HepG2 (cell line): ENCODE data around the gene KCNK17. TPM values are rescaled to one million over a fixed set of nuclear protein-coding genes. Genes with fewer than 3 reads are reported as not detected.
A peak's percentile ranks its signal among the peaks of the same experiment; 100 is the strongest.

Experiments used
- ATAC-seq: fragments of 200-7000 bp; cut with Tn5 transposase; 3 replicates; pipeline ENCODE4 v1.9.1; 2020; ENCODE audit warnings: mild to moderate bottlenecking, moderate library complexity
- BruUV-seq: library from RNA; stranded (reverse); fragments of 400-500 nt; replicated peaks from 2 replicates; lab custom pipeline; 2021; lab: Mats Ljungman, UMichigan
- CTCF ChIA-PET: fragments of 300-600 bp; formaldehyde crosslinking; extraction: SDS; loops from one replicate; lab custom pipeline; 2021; ENCODE audit warnings: low total read pairs, inconsistent platforms, low intra/inter-chr PET ratio; lab: Yijun Ruan, JAX
- POLR2A ChIA-PET: fragments of 350-600 bp; sonication (Branson Sonifier 250); formaldehyde crosslinking; loops from one replicate; lab custom pipeline; 2020; ENCODE audit warnings: antibody characterized with exemption, inconsistent platforms; lab: Yijun Ruan, JAX
- DNase-seq: peaks from one replicate; pipeline ENCODE4 v3.0.0-alpha.2; 2015; ENCODE audit warnings: low spot score
- FAIRE-seq: peaks from 3 replicates; lab custom pipeline; 2011; peaks lifted over from hg19 to GRCh38; lab: Jason Lieb, UNC
- H2AFZ ChIP-seq: one replicate; pipeline ENCODE4 v1.6.1; 2011; ENCODE audit warnings: low read length, inconsistent platforms
- H3K27ac ChIP-seq: fragments of 300-600 bp; 3 replicates; pipeline ENCODE4 v1.8.0; 2011; ENCODE audit warnings: mixed run types, mild to moderate bottlenecking, mixed read lengths, low read length, inconsistent platforms; ENCODE audit not compliant: insufficient read depth; ENCODE audit errors: extremely low read length
- H3K27me3 ChIP-seq, 2 experiments: fragments of 200-600 bp in 1 of 2; 2 replicates in 1 of 2; 3 replicates in 1 of 2; pipeline versions ENCODE4 v1.6.0 to v1.8.0; 2011; ENCODE audit warnings: low read length in 2 of 2, mild to moderate bottlenecking in 2 of 2, moderate library complexity in 2 of 2, inconsistent platforms in 1 of 2; ENCODE audit not compliant: insufficient read depth in 2 of 2, control insufficient read depth in 1 of 2
- H3K36me3 ChIP-seq, 2 experiments: fragments of 200-600 bp in 1 of 2; replicated peaks in 1 of 2; 2 replicates in 1 of 2; 3 replicates in 1 of 2; pipeline versions ENCODE4 v1.5.1 to v1.8.0; 2011; ENCODE audit warnings: low read length in 2 of 2, inconsistent platforms in 1 of 2; ENCODE audit not compliant: insufficient read depth in 2 of 2, control insufficient read depth in 1 of 2
- H3K4me1 ChIP-seq: 2 replicates; pipeline ENCODE4 v1.5.1; 2012; ENCODE audit warnings: low read length, inconsistent platforms; ENCODE audit not compliant: insufficient read depth
- H3K4me2 ChIP-seq: 2 replicates; pipeline ENCODE4 v1.6.0; 2011; ENCODE audit warnings: low read depth, low read length, inconsistent platforms
- H3K4me3 ChIP-seq, 3 experiments: fragments of 200-600 bp in 1 of 3; sonication (generic), shearing (Covaris generic) in 1 of 3; replicated peaks in 1 of 3; 2 replicates each; pipeline ENCODE4 v1.5.1; 2011 to 2016; ENCODE audit warnings: low read length in 3 of 3, inconsistent platforms in 2 of 3, low read depth in 2 of 3, mild to moderate bottlenecking in 2 of 3, control low read depth in 1 of 3, mixed read lengths in 1 of 3; ENCODE audit not compliant: insufficient read depth in 1 of 3
- H3K79me2 ChIP-seq: one replicate; pipeline ENCODE4 v1.6.1; 2011; ENCODE audit warnings: low read length, inconsistent platforms; ENCODE audit not compliant: insufficient read depth
- H3K9ac ChIP-seq: 2 replicates; pipeline ENCODE4 v1.6.0; 2011; ENCODE audit warnings: mild to moderate bottlenecking, low read depth, low read length, inconsistent platforms; ENCODE audit not compliant: insufficient read depth
- H3K9me3 ChIP-seq: 2 replicates; pipeline ENCODE4 v1.5.1; 2012; ENCODE audit warnings: mild to moderate bottlenecking, low read length
- H4K20me1 ChIP-seq: 2 replicates; pipeline ENCODE4 v1.6.0; 2011; ENCODE audit warnings: inconsistent platforms, mild to moderate bottlenecking, low read length, moderate library complexity; ENCODE audit not compliant: insufficient read depth
- BHLHE40 ChIP-seq: IDR thresholded peaks from 2 replicates; pipeline ENCODE4 v1.6.1; 2011; ENCODE audit warnings: low read length, improper control_type of control experiment
- ELF4 ChIP-seq: sonication (generic); formaldehyde crosslinking; IDR thresholded peaks from 2 replicates; pipeline ENCODE4 v1.5.0; 2020; ENCODE audit warnings: missing genetic modification reagents, mild to moderate bottlenecking, moderate library complexity, borderline replicate concordance
- EZH2 ChIP-seq: conservative IDR thresholded peaks from 2 replicates; pipeline ENCODE4 v1.6.1; 2012; ENCODE audit warnings: mild to moderate bottlenecking, low read depth, low read length, moderate library complexity
- KLF11 ChIP-seq: IDR thresholded peaks from 2 replicates; pipeline ENCODE4 v1.6.1; 2016; ENCODE audit warnings: missing compliant biosample characterization
- ONECUT2 ChIP-seq: sonication (generic); formaldehyde crosslinking; IDR thresholded peaks from 2 replicates; pipeline ENCODE4 v1.4.0; 2020; ENCODE audit warnings: missing genetic modification reagents
- RARA ChIP-seq: IDR thresholded peaks from 2 replicates; pipeline ENCODE4 v1.6.1; 2016; ENCODE audit warnings: missing genetic modification reagents, missing compliant biosample characterization
- SALL2 ChIP-seq: sonication (generic); formaldehyde crosslinking; IDR thresholded peaks from 2 replicates; pipeline ENCODE4 v1.8.1; 2023; ENCODE audit warnings: mild to moderate bottlenecking, missing genetic modification reagents, inconsistent platforms
- SKI ChIP-seq: fragments of 450-650 bp; IDR thresholded peaks from one replicate; pipeline ENCODE4 v1.6.1; 2018; ENCODE audit warnings: mild to moderate bottlenecking; ENCODE audit not compliant: partially characterized antibody
- TFDP2 ChIP-seq: sonication (generic); formaldehyde crosslinking; IDR thresholded peaks from 2 replicates; pipeline ENCODE4 v1.4.0; 2020; ENCODE audit warnings: missing genetic modification reagents
- ZFY ChIP-seq: sonication (generic); formaldehyde crosslinking; IDR thresholded peaks from 2 replicates; pipeline ENCODE4 v1.4.0; 2020; ENCODE audit warnings: missing genetic modification reagents
- ZKSCAN1 ChIP-seq: fragments of 150-350 bp; IDR thresholded peaks from 2 replicates; pipeline ENCODE4 v1.6.1; 2014; ENCODE audit warnings: low read length
- ZNF263 ChIP-seq: sonication (generic); formaldehyde crosslinking; IDR thresholded peaks from 2 replicates; pipeline ENCODE4 v1.4.0; 2020; ENCODE audit warnings: missing genetic modification reagents
- ZNF281 ChIP-seq: sonication (generic); formaldehyde crosslinking; IDR thresholded peaks from 2 replicates; pipeline ENCODE4 v1.4.0; 2020; ENCODE audit warnings: missing genetic modification reagents, borderline replicate concordance
- ZNF574 ChIP-seq: sonication (generic); formaldehyde crosslinking; IDR thresholded peaks from 2 replicates; pipeline ENCODE4 v1.4.0; 2020; ENCODE audit warnings: missing genetic modification reagents
- ZNF891 ChIP-seq: sonication (generic); formaldehyde crosslinking; IDR thresholded peaks from 2 replicates; pipeline ENCODE4 v1.5.0; 2020; ENCODE audit warnings: mild to moderate bottlenecking, missing genetic modification reagents
- WGBS: methylation state at CpG from one replicate; pipeline ENCODE4 v1.1.6; 2017; ENCODE audit warnings: low lambda C conversion rate; 5-methylcytosine and 5-hydroxymethylcytosine counted together
- in situ Hi-C: cut with HindIII; loops from 2 replicates; pipeline ENCODE4 v1.10.0; 2017; ENCODE audit warnings: low pct_unique_long_range_greater_than_20kb; ENCODE audit not compliant: extremely low pct_ligation_motif_present
- intact Hi-C: fragments of 100-400 bp; cut with micrococcal nuclease; formaldehyde crosslinking; loops from one replicate; pipeline ENCODE4 v1.10.0; 2022; ENCODE audit not compliant: unreplicated experiment
- polyA plus RNA-seq, 8 experiments: library from polyadenylated mRNA; depleted of rRNA in 3 of 8; stranded (reverse) in 7 of 8; unstranded in 1 of 8; fragments of >200 nt; fragmentation: Illumina TruSeq in 4 of 8; extraction: Trizol in 4 of 8; gene quantifications; 2 replicates each; pipeline versions ENCODE4 v1.2.1 to v1.2.3, GENCODE V29; 2011 to 2016; ENCODE audit warnings: low read depth in 4 of 8, missing spikeins in 1 of 8, mixed read lengths in 1 of 8; ENCODE audit not compliant: insufficient read depth in 1 of 8
- total RNA-seq, 5 experiments: library from RNA; depleted of rRNA; stranded (reverse); fragments of >200 nt; fragmentation: Illumina TruSeq; extraction: Trizol; gene quantifications; 2 replicates each; pipeline ENCODE4 v1.2.3, GENCODE V29; 2016; ENCODE audit warnings: low read depth in 1 of 5
- TF ChIP-seq, protein P1 (sequence below): sonication (generic); formaldehyde crosslinking; IDR thresholded peaks from 2 replicates; pipeline ENCODE4 v1.8.0; 2022; ENCODE audit warnings: mild to moderate bottlenecking, missing genetic modification reagents

The KCNK17 gene
- total and polyA plus RNA-seq, 2 of the 13 experiments (the other 11 are each of a cell fraction or from before 2014, with no cell fraction given): not detected

- no TSS peak for BruUV-seq
- Histone ChIP-seq H3K79me2 (no peaks in the 10 kb centered on the region), H3K9me3 (no peaks in the 10 kb centered on the region), H3K4me3 (no peak overlapping the region), H3K4me2 (0 out of 2 replicates have a peak overlapping the region, but pooled peaks have one; percentile 28), H3K27me3 (no peaks in the 10 kb centered on the region), H3K9ac (no peak overlapping the region), H3K27ac (no peak overlapping the region), H2AFZ (peak overlapping the region; percentile 42), H3K4me1 (no peaks in the 10 kb centered on the region), H3K36me3 (no peaks in the 10 kb centered on the region), H4K20me1 (no peaks in the 10 kb centered on the region; the same call in 1 of the 2 replicates)
- WGBS: 43% methylated on average over 13 of the region's 21 CpGs
- DNase-seq (peak; percentile 45), FAIRE-seq (peak; percentile 95), ATAC-seq (peak; percentile 95)
- POLR2A ChIA-PET: no interaction called here
- intact Hi-C loops (loop anchor here (1.0 kb wide), 1 partner anchor 530 kb away; no protein-coding TSS in a partner anchor), in situ Hi-C loops (no loop called here)
- CTCF ChIA-PET: interaction anchor here (2.6 kb wide), 1 partner anchor 531 kb away, joined by 23 read pairs; no protein-coding TSS in a partner anchor
- 0 out of 2 replicates have a peak, but pooled peaks have one; percentile 57 for TF ChIP-seq ZNF891 (CRISPR knock-in tag)
- TF ChIP-seq TFDP2 (CRISPR knock-in tag): no peak
- TF ChIP-seq, protein P1, sequence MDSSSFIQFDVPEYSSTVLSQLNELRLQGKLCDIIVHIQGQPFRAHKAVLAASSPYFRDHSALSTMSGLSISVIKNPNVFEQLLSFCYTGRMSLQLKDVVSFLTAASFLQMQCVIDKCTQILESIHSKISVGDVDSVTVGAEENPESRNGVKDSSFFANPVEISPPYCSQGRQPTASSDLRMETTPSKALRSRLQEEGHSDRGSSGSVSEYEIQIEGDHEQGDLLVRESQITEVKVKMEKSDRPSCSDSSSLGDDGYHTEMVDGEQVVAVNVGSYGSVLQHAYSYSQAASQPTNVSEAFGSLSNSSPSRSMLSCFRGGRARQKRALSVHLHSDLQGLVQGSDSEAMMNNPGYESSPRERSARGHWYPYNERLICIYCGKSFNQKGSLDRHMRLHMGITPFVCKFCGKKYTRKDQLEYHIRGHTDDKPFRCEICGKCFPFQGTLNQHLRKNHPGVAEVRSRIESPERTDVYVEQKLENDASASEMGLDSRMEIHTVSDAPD (CRISPR knock-in tag): 0 out of 2 replicates have a peak, but pooled peaks have one; percentile 33
- no peak for TF ChIP-seq RARA (CRISPR knock-in tag)
- TF ChIP-seq ZNF263 (CRISPR knock-in tag): no peak
- TF ChIP-seq KLF11 (CRISPR knock-in tag): no peak
- TF ChIP-seq SALL2 (CRISPR knock-in tag): 0 out of 2 replicates have a peak, but pooled peaks have one; percentile 38
- no peak for TF ChIP-seq ZNF281 (CRISPR knock-in tag)
- TF ChIP-seq EZH2: no peak
- 0 out of 2 replicates have a peak, but pooled peaks have one; percentile 10 for TF ChIP-seq BHLHE40
- TF ChIP-seq ZFY (CRISPR knock-in tag): peak; percentile 37; the same call in 1 of the 2 replicates
- no peak for TF ChIP-seq ONECUT2 (CRISPR knock-in tag)
- no peak for TF ChIP-seq ELF4
- peak; percentile 44 for TF ChIP-seq ZNF574 (CRISPR knock-in tag)
- TF ChIP-seq ZKSCAN1: no peak
- TF ChIP-seq SKI: no peak
Observed at GRCh38 chr6:39361657-39362486, 47.7 kb upstream of the KCNK17 start.
